ENCODE data around the gene ACY1.

GRCh38 chr3:52021489-52022268 lies 38.3 kb downstream of the ACY1 start:
- TF ChIP-seq, protein P1, sequence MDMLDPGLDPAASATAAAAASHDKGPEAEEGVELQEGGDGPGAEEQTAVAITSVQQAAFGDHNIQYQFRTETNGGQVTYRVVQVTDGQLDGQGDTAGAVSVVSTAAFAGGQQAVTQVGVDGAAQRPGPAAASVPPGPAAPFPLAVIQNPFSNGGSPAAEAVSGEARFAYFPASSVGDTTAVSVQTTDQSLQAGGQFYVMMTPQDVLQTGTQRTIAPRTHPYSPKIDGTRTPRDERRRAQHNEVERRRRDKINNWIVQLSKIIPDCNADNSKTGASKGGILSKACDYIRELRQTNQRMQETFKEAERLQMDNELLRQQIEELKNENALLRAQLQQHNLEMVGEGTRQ (IDR thresholded peaks at IDR 0.05; ENCODE audit: low read depth, low read length), result no peak
- TF ChIP-seq, protein P1 (CRISPR knock-in tag; IDR thresholded peaks at IDR 0.05; ENCODE audit: borderline replicate concordance), result no peak
- TF ChIP-seq, protein P2, sequence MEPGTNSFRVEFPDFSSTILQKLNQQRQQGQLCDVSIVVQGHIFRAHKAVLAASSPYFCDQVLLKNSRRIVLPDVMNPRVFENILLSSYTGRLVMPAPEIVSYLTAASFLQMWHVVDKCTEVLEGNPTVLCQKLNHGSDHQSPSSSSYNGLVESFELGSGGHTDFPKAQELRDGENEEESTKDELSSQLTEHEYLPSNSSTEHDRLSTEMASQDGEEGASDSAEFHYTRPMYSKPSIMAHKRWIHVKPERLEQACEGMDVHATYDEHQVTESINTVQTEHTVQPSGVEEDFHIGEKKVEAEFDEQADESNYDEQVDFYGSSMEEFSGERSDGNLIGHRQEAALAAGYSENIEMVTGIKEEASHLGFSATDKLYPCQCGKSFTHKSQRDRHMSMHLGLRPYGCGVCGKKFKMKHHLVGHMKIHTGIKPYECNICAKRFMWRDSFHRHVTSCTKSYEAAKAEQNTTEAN (CRISPR knock-in tag; conservative IDR thresholded peaks at IDR 0.05), result no peak
- TF ChIP-seq TCF7 (IDR thresholded peaks at IDR 0.05; ENCODE audit: low read depth), result no peak
- TF ChIP-seq, protein P3, sequence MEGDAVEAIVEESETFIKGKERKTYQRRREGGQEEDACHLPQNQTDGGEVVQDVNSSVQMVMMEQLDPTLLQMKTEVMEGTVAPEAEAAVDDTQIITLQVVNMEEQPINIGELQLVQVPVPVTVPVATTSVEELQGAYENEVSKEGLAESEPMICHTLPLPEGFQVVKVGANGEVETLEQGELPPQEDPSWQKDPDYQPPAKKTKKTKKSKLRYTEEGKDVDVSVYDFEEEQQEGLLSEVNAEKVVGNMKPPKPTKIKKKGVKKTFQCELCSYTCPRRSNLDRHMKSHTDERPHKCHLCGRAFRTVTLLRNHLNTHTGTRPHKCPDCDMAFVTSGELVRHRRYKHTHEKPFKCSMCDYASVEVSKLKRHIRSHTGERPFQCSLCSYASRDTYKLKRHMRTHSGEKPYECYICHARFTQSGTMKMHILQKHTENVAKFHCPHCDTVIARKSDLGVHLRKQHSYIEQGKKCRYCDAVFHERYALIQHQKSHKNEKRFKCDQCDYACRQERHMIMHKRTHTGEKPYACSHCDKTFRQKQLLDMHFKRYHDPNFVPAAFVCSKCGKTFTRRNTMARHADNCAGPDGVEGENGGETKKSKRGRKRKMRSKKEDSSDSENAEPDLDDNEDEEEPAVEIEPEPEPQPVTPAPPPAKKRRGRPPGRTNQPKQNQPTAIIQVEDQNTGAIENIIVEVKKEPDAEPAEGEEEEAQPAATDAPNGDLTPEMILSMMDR (CRISPR knock-in tag; IDR thresholded peaks at IDR 0.05), result no peak

Measured in HepG2 (cell line).